GM12801 (cell line): ENCODE data around the gene GPATCH8.

Source experiments
- TF ChIP-seq, protein P1 (sequence below): IDR thresholded peaks from one replicate; pipeline ENCODE4 v1.5.1; 2011; ENCODE audit warnings: control low read depth; ENCODE audit not compliant: insufficient read length; ENCODE audit errors: extremely low read depth

GPATCH8 gene

GRCh38 chr17:44372036-44372435 is 131.2 kb downstream of the GPATCH8 start:
- TF ChIP-seq, protein P1, sequence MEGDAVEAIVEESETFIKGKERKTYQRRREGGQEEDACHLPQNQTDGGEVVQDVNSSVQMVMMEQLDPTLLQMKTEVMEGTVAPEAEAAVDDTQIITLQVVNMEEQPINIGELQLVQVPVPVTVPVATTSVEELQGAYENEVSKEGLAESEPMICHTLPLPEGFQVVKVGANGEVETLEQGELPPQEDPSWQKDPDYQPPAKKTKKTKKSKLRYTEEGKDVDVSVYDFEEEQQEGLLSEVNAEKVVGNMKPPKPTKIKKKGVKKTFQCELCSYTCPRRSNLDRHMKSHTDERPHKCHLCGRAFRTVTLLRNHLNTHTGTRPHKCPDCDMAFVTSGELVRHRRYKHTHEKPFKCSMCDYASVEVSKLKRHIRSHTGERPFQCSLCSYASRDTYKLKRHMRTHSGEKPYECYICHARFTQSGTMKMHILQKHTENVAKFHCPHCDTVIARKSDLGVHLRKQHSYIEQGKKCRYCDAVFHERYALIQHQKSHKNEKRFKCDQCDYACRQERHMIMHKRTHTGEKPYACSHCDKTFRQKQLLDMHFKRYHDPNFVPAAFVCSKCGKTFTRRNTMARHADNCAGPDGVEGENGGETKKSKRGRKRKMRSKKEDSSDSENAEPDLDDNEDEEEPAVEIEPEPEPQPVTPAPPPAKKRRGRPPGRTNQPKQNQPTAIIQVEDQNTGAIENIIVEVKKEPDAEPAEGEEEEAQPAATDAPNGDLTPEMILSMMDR: no peak

- TF ChIP-seq, protein P1: no peak
Measured at GRCh38 chr17:44367231-44367979, 135.8 kb downstream of the GPATCH8 start.

- TF ChIP-seq, protein P1: no peak
Measured at GRCh38 chr17:44363613-44364159, 139.5 kb downstream of the GPATCH8 start, which contains the start of gene FAM171A2. TSS of gene FAM171A2 (minus strand) at chr17:44363853. CDS start at chr17:44363714, 139 bp downstream.

GRCh38 chr17:44362949-44363612 is 140.1 kb downstream of the GPATCH8 start:
- TF ChIP-seq, protein P1: no peak

DNA sequence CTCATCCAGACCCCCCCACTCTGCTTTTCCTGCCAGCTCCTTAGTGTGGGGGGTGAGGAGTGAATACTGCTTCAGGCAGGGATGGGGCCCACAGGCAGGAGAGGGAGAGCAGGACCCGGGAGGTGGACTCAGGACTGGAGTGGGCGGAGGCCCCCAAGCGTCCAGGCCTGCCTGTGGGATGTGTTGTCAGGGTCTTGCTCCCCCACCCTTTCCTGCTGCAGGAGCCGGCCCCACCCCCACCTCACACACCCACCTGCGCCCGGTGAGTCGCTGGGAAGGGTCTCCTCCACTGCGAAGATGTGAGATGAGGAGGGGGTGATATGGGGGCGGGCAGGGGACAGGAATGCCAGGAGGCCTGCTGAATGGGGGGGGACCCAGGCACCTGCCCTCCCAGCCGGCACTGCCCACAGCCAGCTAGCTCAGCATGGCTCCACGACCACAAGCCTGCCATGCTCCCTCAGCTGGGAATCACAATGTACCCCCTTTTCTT is 140.7 kb downstream of the GPATCH8 start:
- TF ChIP-seq, protein P1: no peak

DNA sequence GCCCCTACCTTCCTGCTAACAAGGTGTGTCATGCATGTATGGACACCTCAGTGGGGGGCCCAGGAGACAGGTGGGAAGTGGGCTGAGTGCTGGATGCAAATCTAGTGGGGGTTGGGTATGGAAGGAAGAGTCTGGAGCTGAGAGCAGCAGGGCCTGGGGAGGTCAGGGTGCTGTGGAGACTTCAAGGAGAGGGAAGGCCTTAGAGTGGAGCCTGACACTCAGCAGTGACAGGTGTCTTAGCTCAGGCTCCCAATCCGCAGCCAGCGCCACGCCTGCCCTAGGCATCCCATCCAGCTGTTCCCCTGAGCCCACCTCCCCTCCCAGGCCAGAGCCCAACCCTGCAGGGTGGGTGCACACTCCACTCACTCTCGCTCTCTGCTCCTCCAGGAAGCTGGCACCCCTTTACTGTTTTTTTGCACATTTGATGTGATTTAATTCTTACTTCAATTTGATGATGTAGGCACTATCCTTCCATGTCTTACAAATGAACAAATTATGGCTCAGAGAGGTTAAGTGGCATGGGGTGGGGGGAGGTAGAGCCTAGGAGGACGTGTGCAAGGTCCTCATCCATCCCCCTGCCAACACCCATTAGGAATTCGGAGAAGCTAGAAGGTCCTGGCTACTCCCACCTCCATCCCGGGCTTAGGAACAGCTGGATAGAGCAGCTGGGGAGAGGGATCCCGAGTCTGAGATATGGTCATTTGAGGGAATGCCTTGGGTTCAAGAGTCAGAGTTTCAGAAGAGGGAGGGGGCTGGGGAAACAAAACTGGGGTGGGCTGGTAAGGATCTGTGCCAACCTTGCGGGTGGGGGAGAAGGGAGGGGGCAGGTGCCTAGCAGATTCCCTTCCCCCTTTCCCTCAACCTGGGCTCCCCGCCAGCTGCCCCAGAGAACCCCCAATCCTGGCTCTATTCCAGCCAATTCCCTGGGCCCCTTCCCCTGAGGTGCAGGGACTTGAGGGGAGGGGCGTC is 141.6 kb downstream of the GPATCH8 start:
- TF ChIP-seq, protein P1: no peak
